ENCODE measurements around the gene EIF1AD. TPM values are rescaled to one million over a fixed set of nuclear protein-coding genes. Genes with fewer than 3 reads are reported as not detected.
A peak's percentile ranks its signal among the peaks of the same experiment; 100 is the strongest.

EIF1AD gene
- total and polyA plus RNA-seq, 9 of the 15 experiments (the other 6 are each of a cell fraction or from before 2014, with no cell fraction given), result 50.1 to 98.8 (median 58.7) TPM

DNA sequence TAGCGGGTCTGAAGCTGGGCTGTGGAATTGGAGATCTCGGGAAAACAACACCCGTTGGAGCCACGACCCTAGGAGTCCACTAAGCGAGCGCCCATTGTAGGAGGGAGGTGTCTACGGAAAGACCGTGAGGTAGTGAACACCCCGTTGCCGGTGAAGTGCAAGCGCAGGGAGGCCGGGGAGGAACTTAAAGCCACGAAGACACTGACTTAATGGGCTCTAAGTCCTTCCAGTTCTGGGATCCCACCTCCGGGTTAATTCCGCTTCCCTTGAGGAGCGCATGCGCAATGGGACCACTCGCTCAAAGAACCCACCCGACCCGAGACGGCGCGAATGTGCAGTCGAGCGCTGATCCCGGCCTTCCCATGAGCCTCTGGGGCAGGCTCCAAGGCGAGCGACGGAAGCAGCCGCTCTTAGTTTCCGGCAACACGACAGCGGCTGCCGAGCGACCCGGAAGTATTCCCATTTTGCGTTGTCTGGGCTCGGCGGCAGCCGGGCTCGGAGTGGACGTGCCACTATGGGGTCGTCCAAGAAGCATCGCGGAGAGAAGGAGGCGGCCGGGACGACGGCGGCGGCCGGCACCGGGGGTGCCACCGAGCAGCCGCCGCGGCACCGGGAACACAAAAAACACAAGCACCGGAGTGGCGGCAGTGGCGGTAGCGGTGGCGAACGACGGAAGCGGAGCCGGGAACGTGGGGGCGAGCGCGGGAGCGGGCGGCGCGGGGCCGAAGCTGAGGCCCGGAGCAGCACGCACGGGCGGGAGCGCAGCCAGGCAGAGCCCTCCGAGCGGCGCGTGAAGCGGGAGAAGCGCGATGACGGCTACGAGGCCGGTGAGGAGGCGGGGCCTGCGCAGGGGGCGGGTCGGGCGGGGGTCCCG lies 40.5 kb downstream of the EIF1AD start, which contains the start of gene SART1 (continued):
- no peak for TF ChIP-seq ZNF695 (CRISPR knock-in tag; IDR thresholded peaks at IDR 0.05)
- TF ChIP-seq, protein P1, sequence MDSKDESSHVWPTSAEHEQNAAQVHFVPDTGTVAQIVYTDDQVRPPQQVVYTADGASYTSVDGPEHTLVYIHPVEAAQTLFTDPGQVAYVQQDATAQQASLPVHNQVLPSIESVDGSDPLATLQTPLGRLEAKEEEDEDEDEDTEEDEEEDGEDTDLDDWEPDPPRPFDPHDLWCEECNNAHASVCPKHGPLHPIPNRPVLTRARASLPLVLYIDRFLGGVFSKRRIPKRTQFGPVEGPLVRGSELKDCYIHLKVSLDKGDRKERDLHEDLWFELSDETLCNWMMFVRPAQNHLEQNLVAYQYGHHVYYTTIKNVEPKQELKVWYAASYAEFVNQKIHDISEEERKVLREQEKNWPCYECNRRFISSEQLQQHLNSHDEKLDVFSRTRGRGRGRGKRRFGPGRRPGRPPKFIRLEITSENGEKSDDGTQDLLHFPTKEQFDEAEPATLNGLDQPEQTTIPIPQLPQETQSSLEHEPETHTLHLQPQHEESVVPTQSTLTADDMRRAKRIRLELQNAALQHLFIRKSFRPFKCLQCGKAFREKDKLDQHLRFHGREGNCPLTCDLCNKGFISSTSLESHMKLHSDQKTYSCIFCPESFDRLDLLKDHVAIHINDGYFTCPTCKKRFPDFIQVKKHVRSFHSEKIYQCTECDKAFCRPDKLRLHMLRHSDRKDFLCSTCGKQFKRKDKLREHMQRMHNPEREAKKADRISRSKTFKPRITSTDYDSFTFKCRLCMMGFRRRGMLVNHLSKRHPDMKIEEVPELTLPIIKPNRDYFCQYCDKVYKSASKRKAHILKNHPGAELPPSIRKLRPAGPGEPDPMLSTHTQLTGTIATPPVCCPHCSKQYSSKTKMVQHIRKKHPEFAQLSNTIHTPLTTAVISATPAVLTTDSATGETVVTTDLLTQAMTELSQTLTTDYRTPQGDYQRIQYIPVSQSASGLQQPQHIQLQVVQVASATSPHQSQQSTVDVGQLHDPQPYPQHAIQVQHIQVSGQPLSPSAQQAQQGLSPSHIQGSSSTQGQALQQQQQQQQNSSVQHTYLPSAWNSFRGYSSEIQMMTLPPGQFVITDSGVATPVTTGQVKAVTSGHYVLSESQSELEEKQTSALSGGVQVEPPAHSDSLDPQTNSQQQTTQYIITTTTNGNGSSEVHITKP (IDR thresholded peaks at IDR 0.05; ENCODE audit: partially characterized antibody), result peak; percentile 68
- 0 out of 2 replicates have a peak, but pooled peaks have one; percentile 35 for TF ChIP-seq ZNF175 (CRISPR knock-in tag; IDR thresholded peaks at IDR 0.05; ENCODE audit: low read depth)
- TF ChIP-seq, protein P2, sequence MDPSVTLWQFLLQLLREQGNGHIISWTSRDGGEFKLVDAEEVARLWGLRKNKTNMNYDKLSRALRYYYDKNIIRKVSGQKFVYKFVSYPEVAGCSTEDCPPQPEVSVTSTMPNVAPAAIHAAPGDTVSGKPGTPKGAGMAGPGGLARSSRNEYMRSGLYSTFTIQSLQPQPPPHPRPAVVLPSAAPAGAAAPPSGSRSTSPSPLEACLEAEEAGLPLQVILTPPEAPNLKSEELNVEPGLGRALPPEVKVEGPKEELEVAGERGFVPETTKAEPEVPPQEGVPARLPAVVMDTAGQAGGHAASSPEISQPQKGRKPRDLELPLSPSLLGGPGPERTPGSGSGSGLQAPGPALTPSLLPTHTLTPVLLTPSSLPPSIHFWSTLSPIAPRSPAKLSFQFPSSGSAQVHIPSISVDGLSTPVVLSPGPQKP (CRISPR knock-in tag; IDR thresholded peaks at IDR 0.05), result no peak
- 0 out of 2 replicates have a peak, but pooled peaks have one; percentile 37 for TF ChIP-seq ESRRA (IDR thresholded peaks at IDR 0.05; ENCODE audit: borderline replicate concordance, low read depth)
- peak; percentile 99 to 100 for TF ChIP-seq FOXK2 (conservative IDR thresholded peaks at IDR 0.05 in 1 of 2, IDR thresholded peaks at IDR 0.05 in 1 of 2; ENCODE audit: low read depth in 2 of 2)
- peak; percentile 94 for TF ChIP-seq SAP30 (IDR thresholded peaks at IDR 0.05; ENCODE audit: borderline replicate concordance, insufficient read depth, low read depth, low read length, poor library complexity, severe bottlenecking)
- peak; percentile 84 for TF ChIP-seq MTA3 (IDR thresholded peaks at IDR 0.05; ENCODE audit: borderline replicate concordance)
- TF ChIP-seq CTBP1 (IDR thresholded peaks at IDR 0.05; ENCODE audit: borderline replicate concordance), result peak; percentile 43; the same call in 1 of the 2 replicates
- no peak for TF ChIP-seq NR2F6 (CRISPR knock-in tag; IDR thresholded peaks at IDR 0.05)
- TF ChIP-seq, protein P3, sequence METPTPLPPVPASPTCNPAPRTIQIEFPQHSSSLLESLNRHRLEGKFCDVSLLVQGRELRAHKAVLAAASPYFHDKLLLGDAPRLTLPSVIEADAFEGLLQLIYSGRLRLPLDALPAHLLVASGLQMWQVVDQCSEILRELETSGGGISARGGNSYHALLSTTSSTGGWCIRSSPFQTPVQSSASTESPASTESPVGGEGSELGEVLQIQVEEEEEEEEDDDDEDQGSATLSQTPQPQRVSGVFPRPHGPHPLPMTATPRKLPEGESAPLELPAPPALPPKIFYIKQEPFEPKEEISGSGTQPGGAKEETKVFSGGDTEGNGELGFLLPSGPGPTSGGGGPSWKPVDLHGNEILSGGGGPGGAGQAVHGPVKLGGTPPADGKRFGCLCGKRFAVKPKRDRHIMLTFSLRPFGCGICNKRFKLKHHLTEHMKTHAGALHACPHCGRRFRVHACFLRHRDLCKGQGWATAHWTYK (CRISPR knock-in tag; IDR thresholded peaks at IDR 0.05), result peak; percentile 69; the same call in 1 of the 2 replicates
- TF ChIP-seq ESRRB (CRISPR knock-in tag; IDR thresholded peaks at IDR 0.05; ENCODE audit: borderline replicate concordance), result no peak
- no peak; the same call in 1 of the 2 replicates for TF ChIP-seq XRCC5 (IDR thresholded peaks at IDR 0.05; ENCODE audit: low read depth, low read length)
- no peak for TF ChIP-seq RUNX1 (IDR thresholded peaks at IDR 0.05; ENCODE audit: low read depth)
- TF ChIP-seq HDAC1 (IDR thresholded peaks at IDR 0.05), result peak; percentile 21 to 86; a peak in 2 of 4 replicates
- no peak for TF ChIP-seq PCBP2 (IDR thresholded peaks at IDR 0.05; ENCODE audit: low read depth, low read length, poor library complexity, severe bottlenecking)
- TF ChIP-seq SMAD1 (IDR thresholded peaks at IDR 0.05; ENCODE audit: low read depth, low read length, partially characterized antibody), result peak; percentile 14
- no peak for TF ChIP-seq TCFL5 (CRISPR knock-in tag; conservative IDR thresholded peaks at IDR 0.05)
- peak; percentile 51 for TF ChIP-seq ZFP36 (IDR thresholded peaks at IDR 0.05; ENCODE audit: low read depth, low read length, partially characterized antibody)
- TF ChIP-seq CBX3 (IDR thresholded peaks at IDR 0.05; ENCODE audit: borderline replicate concordance in 1 of 2, low read length in 2 of 2), result no peak
- TF ChIP-seq TFAM (CRISPR knock-in tag; conservative IDR thresholded peaks at IDR 0.05), result no peak

All from K562 (cell line).